CD4-positive, alpha-beta T cell treated with Interleukin-21 for 1 hour (primary cell): ENCODE measurements around the gene DUSP19.

Experiments
- DNase-seq: peaks from one replicate; pipeline ENCODE4 v3.0.0-alpha.2; 2020

The DUSP19 gene

GRCh38 chr2:183126635-183127034 lies 48.1 kb downstream of the DUSP19 start:
- DNase-seq = no peak

DNA sequence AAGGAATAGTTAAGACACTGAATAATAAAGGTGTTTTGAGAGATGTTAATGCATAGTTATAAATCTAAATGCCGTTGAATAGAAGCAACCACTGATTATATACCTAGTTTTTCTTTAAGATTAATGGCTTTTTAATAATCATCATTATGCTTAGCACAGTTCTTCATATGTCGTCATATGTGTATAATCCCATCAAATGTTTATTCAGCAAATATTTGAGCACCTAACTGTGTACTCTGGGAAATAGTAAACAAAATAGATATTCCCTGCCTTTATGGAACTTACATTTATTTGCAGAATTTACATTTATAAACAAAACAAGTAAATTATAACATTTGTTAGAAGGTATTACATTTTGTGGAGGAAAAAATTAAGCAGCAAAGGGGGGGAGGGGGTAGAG lies 55.5 kb downstream of the DUSP19 start:
- no peak for DNase-seq

- DNase-seq = no peak
These were observed 70.4 kb downstream of the DUSP19 start for GRCh38 chr2:183148955-183149354.

- DNase-seq = no peak
These were observed 70.9 kb downstream of the DUSP19 start for GRCh38 chr2:183149489-183149888.
